Endothelial cell of umbilical vein (primary cell): Measurements from ENCODE around the gene DNAI1.

ENCODE experiments used
- CTCF ChIP-seq, 2 donors: IDR thresholded peaks; 1 replicate in 1 of 2; 2 replicates in 1 of 2; pipeline ENCODE4 v1.5.1; 2011; ENCODE audit warnings: low read length in 2 of 2, mild to moderate bottlenecking in 2 of 2, moderate library complexity in 2 of 2, control low read depth in 1 of 2, inconsistent platforms in 1 of 2, low read depth in 1 of 2; ENCODE audit not compliant: insufficient read depth in 1 of 2; ENCODE audit errors: extremely low read depth in 1 of 2
- EZH2 ChIP-seq: IDR thresholded peaks from 2 replicates; pipeline ENCODE4 v1.6.1; 2012; ENCODE audit warnings: borderline replicate concordance, low read depth, mild to moderate bottlenecking, moderate library complexity, low read length, inconsistent platforms; ENCODE audit not compliant: severe bottlenecking
- FOS ChIP-seq: IDR thresholded peaks from 2 replicates; pipeline ENCODE4 v1.6.1; 2011; ENCODE audit warnings: mild to moderate bottlenecking, low read length, moderate library complexity, borderline replicate concordance; ENCODE audit not compliant: insufficient read depth
- GATA2 ChIP-seq: IDR thresholded peaks from 2 replicates; pipeline ENCODE4 v1.7.0; 2011; ENCODE audit warnings: low read depth, mild to moderate bottlenecking, moderate library complexity, mixed read lengths, low read length; ENCODE audit not compliant: insufficient read length, insufficient read depth
- JUN ChIP-seq: IDR thresholded peaks from 2 replicates; pipeline ENCODE4 v1.6.1; 2011; ENCODE audit warnings: borderline replicate concordance, low read depth; ENCODE audit not compliant: insufficient read length, insufficient read depth
- MAX ChIP-seq: IDR thresholded peaks from 2 replicates; pipeline ENCODE4 v1.6.1; 2011; ENCODE audit not compliant: insufficient read depth, insufficient read length
- MYC ChIP-seq: IDR thresholded peaks from one replicate; pipeline ENCODE4 v1.6.1; 2011; ENCODE audit warnings: mild to moderate bottlenecking, low read depth, low read length
- POLR2A ChIP-seq: IDR thresholded peaks from 2 replicates; pipeline ENCODE4 v1.6.1; 2012; ENCODE audit warnings: low read depth, mild to moderate bottlenecking, control low read depth, low read length
- POLR2AphosphoS5 ChIP-seq: IDR thresholded peaks from 2 replicates; pipeline ENCODE4 v1.6.1; 2012; ENCODE audit warnings: low read depth, mild to moderate bottlenecking, control low read depth, low read length, moderate library complexity; ENCODE audit not compliant: insufficient read depth

- TF ChIP-seq POLR2AphosphoS5 (no peak), EZH2 (no peak), CTCF (IDR thresholded peaks at IDR 0.05; ENCODE audit: extremely low read depth in 1 of 2, insufficient read depth in 1 of 2, low read depth in 1 of 2, low read length in 2 of 2) (peak in 1 of 2 donors; percentile 9), POLR2A (no peak), GATA2 (no peak), FOS (no peak), MAX (no peak), JUN (no peak), MYC (no peak)
These were observed 4.0 kb upstream of the DNAI1 start for GRCh38 chr9:34454571-34455065.
